GM18498 (cell line): Measurements from ENCODE around the gene SCFD2.
A peak's percentile ranks its signal among the peaks of the same experiment; 100 is the strongest.
"Not testable (repeated sequence)": the region's sequence is repeated elsewhere in the genome, so short reads cannot be mapped to it uniquely, and the experiment has no call there.

Experiments
- ATAC-seq: cut with Tn5 transposase; IDR thresholded peaks from one replicate; pipeline ENCODE4 v1.9.1; 2021; ENCODE audit warnings: mild to moderate bottlenecking, moderate library complexity; ENCODE audit not compliant: unreplicated experiment

Gene SCFD2

DNA sequence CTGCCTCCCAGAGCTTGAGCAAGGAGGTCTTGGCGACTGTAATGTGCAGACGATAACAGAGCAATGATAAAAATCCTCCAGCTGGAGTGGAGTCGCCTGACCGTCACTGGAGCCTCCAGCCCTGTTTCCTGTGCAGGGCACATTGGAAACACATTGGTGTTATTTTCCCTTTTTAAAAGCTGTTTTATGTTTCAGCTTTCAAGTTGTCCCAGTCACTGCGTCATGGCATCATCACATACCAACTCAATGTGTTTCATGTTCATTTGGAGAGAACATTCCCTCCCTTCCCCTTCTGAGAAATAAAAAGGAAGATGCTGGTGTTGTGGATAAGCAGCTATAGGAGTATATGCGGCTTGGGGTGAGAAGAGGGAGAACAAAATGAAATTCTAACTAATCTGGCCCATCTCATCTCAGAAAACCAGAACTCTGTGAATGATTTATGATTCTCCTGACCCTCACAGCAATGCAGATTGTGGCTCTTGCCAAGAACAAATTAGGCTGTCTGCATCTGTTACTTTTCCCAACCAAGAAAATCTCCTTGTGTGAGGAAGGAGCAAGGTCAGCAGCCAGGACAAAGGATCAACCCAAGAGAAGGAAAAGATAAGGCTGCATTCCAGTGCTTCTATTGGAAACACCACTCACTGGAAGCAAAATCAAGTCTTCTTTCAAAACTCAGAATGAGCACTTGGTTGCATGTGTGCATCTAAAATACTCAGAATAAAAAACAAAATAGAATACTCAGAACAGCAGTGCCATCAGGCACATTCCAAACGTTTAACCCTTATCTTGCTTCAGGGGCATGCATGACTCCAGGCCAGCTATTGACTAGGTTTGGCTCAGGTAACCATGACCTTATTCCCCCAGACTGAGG, 369.4 kb downstream of the SCFD2 start:
- ATAC-seq = no peak

DNA sequence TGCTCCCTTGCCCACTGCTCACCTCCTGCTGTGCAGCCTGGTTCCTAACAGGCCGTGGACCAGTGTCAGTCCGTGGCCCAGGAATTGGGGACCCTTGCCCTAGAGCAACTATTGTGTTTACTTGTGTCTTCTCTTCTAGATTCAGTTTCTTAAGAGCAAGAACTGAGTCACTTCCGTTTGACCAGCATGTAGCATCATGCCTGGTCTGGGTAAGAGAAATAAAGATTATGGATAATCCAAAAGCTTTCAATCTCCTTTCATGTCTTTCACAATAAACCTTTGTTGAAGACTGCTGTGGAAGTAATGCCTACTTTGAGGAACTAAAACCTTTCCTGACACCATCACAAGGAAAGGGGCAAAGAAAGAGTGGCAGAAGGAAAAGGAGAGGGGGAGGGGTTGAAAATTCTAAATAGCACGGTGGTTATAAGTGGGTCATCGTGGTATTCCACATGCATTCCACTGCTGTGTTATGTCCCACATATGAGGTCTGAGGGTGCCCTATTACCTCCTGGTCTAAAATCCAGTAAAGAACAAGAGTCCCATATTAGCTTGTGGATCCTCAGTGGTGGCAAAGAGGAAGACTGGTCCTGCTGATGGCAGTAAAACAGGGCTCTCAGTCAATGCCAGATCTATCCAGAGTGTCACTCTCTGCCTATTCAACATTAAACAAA, 370.4 kb downstream of the SCFD2 start:
- ATAC-seq = no peak

DNA sequence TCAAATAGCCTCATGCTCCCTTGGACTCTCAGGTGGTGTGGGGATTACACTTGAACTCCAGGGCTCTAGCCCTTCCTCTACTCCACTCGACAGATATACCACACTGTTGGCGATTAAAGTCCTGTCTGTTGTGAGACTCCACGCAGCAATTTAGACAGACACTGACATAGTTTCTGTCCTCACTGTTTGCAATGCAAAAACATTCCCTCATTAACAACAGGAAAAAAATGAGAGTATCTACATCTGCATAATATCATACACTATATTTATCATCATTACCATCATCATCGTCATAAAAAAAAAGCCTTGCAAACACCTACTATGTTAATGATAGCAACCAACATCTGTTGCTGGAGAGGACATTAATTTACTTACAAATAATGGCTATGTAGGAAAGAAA, 371.3 kb downstream of the SCFD2 start:
- ATAC-seq = no peak

DNA sequence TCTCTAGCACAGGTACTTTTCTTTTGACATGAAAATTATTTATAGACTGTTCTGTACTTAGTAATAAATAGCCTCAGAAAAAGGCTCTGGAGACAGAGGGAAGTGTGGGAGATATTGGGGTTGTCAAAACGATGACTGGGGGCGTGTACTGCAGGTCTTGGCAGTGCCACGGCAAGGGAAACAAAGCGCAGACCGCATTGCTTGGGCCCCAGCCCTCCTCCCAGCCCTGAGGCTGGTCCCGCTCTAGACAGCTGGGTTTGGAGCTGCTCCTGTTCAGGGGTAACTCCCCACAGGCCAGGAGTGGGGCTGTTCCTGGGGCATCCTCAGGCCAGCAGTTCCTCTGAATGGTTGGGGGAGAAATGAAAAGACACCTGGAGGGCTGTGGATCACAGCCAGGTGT, 372.1 kb downstream of the SCFD2 start:
- ATAC-seq = no peak

DNA sequence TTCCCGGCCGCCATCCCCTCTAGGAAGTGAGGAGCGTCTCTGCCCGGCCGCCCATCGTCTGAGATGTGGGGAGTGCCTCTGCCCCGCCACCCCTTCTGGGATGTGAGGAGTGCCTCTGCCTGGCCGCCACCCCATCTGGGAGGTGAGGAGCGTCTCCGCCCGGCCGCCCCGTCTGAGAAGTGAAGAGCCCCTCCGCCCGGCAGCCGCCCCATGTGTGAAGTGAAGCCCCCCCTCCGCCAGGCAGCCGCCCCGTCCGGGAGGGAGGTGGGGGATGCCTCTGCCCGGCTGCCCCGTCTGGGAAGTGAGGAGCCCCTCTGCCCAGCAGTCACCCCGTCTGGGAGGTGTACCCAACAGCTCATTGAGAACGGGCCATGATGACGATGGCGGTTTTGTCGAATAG, 373.3 kb downstream of the SCFD2 start:
- ATAC-seq = not testable (repeated sequence)

DNA sequence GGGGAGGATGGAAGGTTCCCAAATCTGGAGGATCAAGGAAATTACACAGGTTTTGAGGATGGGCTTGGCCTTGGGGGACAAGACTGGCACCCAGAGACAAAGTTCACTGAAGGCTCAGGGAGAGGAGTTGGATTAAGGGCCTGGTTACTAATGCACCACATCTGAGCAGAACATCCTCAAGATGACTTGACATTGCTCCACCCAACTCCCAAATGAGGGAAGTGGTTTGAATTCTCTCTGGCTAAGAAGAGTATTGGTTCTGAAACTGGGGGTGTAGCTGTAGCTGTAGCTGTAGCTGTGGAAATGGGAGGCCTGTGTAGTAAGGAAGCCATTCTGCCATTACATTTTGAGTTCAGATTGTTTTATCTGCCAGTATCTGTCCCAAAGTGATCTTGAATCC, 374.4 kb downstream of the SCFD2 start:
- no peak for ATAC-seq

DNA sequence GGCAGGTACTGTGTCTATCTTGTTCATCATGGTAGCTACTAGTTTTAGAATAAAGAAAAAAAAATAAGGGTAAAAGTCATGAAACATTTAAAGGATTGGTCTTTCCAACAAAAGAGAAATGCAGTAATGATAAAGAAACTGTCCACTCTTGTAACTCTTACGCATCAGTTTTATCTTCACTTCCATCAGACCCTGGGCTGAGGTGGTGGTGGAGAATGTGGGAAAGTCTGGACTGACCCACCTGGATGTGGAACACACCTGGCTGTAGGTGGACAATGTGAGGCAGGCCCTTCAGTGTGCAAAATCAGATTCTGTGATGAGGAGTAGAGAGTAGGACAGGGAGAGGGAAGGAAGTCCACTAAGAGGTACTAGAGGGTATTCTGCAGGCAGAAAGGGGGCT, 375.2 kb downstream of the SCFD2 start:
- no peak for ATAC-seq

DNA sequence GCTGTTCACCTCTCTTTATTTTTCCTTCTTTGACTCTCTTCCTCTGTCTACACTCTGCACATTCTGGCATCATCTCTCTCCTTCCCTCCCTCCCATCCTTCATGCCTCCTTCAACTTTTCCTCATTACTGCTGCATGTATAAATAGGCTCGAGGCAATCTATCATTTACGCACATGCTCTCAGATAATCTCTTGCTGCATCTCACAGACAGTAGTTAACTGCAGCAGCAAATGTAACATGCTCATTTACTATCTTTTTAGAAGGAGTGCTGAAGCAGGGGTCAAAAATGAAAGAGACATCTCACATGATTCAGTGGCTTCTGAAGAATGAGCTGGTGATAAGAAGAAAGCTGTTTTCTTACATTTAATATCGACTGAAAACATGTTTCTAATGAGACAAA, 376.0 kb downstream of the SCFD2 start:
- ATAC-seq = no peak

DNA sequence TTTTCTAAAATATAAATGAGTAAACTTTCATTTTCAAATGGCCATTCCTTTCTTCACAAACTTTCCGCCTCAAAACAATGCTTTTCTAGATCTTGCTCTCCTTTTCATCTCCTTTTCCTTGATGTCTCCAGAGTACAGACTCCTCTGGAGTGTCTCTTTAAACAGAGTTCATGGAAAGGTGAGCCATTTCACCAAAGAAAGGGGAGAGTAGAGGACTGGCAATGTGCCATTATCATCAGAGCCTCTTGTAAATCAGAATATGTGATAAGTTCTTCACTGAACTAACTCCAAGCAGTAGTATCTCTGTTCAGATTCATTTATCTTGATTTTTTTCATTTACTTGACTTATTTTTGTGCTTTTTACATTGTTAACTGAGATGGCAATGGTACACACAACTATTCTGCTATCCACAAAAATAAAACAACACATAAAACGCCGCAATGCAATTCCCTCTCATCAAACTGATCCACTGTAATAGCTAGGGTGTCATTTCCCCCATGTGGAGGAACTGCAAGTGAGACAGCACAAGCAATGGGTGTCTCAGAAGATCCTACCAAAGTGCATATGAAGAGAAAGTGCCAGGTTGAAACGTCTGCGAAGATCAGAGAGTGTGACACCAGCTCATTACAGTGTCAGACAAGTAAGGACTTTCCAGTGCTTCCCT, 378.3 kb downstream of the SCFD2 start:
- ATAC-seq = no peak

DNA sequence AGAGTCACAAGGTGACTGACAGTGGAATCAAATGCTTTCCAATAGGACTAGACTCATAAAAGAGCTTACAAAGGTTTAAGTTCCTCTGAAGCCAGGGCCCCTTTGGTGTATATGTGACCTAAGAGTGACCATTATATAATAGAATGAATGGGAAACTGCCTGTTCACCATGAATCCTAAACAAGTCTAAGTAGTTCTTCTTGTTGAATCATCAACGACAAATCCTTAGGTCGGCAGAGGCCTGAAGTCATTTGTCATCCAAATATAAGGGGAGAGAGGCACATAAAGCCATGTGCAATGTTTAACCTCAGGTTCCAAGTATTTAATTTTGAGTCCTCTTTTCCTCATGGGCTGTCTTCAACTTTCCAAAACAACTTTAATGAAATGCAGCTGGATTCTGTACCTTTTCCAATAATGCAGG, 381.4 kb downstream of the SCFD2 start:
- ATAC-seq = no peak

DNA sequence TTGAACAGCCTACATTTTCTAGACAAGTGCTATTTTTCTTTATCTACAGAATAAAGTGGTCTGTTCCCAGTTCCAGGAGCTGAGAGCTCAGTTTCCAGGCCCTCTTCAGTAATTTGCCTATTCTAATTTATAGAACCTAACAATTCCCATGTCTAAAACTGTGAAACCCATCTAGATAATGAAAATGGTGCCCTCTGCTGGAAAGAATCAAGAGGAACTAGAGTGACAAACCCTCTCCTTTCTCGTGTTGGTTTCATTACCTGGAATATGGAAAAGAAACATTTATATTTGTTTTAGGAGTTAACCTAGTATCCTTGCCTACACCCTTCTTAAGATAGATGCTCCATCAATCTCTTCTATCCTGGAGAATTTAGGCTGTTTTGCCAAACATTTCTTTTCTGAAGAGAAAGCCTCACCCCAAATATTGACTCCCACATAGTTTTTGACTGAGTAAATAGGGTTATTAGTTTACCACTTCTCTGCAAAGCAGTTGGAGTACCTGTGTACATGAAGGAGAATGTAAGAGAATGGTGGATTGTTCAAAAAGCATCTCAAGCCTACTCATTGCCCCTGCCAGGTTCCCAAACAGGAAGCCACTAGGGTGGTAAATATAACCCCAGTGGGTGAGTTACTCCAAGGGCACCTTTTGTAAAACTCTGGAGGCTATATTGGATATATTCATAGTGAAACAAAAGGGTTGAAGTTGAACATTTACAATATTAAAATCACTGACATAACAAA, 382.1 kb downstream of the SCFD2 start:
- ATAC-seq = peak; percentile 56

DNA sequence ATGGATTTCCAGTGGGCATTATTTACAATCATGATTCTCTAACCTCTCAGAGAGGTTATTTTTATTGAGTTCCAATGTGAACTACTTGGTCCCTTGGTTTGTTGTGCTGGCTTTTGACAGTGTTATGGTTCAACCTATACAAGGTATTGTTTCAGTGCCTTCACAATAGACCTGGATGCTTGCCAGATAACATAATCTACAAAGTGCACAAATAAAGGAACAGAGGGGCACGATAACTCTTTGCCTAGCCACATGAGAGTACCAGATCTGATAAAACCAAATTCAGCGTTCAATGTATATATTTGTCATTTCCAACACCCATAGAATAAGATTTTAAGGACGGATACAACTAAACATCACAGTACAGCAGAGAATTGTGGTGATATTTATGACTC, 382.9 kb downstream of the SCFD2 start:
- no peak for ATAC-seq

DNA sequence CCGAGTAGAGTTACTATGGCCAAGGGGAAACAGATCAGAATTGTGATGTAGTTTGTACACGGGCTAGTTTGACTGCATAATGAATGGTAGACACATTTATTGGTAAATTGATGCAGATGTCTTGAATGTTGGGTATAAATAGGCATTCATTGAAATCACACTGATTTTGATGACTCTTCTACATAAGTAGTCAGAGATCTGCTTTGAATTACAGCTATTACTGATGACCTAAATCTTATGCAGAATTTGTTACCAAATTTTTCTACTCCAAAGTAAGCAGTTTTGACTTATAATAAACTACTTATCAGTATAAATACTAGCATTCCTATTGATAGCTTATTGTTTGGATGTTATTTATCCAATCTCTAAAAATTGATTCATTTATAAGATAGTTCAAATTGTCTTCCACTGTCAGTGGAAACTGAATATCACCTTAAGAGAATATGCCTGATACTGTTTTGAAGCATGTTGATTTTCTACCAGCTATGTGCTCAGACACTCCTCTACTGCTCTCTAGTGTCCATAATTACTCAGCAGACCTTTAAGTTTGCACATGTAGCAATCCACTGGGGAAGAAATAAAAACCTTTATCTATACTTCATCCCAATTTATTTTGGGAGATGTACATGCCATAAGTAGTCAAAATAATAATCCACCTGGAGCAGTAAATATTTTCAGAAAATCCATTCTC, 383.5 kb downstream of the SCFD2 start:
- ATAC-seq = no peak

DNA sequence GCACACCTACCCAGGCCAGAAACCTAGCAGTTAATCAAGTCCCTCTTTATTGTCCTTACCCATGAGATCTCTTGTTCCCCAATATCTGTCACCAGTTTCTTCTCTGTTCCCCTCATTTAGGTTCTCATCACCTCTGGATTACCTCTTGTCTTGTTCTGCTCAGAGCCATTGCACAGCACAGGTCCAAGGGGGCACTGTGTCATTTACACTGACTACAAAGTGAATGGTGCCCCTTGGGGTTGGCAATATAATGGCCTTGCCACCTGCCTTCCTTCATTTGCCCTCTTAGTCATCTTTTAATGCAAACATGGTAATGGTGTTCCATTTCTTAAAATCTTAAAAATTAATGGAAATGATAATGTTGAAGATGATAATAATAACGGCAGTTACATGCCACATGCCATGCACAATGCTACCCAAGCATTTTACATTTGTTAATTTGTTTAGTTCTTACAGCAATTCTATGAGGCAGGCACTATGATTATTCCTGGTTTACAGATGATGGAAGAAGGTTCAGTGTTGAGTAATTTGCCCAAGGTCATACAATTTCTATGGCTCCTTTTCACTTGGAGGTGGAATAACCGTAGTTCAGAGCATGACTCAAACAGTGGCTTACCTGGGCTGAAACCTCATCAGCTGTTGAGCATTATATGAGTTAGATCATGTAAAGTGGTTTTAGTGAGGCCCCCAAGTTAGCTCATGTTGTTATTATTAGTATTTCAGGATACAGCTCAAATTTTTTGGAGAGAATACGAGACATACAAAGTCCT, 385.9 kb downstream of the SCFD2 start:
- no peak for ATAC-seq

DNA sequence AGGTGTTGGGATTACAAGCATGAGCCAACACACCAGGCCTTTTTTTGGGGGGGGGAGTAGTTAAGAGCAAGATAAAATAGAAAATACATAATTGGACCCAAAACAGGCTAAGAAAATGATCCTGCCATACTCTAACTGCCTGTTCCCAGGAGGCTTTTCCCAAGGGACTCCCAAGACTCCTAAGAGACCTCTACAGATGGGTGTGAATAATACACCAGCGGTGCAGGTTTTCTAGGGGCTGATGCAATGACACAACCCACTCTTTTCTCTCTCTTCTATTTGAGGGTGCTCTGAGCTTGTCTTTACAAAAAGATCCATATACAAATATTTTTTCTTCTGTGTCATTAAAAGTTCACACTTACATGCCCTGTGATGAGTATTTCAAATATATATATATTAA, 386.8 kb downstream of the SCFD2 start:
- ATAC-seq = no peak

DNA sequence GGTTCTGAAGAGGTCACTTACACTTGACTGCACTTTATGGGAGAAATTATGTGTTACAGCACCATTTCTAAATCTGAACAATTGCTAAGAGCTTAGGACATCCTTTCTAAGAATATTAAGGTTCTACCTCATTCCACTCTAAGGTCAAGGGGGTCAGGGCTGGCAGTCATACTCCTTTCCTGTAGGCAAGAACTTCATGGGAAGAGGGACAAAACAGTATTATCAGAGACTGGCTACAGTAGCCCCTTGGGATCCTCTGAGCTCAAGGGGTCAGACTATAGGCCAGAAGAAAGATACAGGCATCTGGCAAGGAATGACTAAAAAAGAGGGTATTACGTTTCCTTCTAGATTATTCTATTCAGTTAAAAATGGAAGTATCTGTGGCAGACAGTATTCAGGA, 388.6 kb downstream of the SCFD2 start:
- ATAC-seq = no peak

DNA sequence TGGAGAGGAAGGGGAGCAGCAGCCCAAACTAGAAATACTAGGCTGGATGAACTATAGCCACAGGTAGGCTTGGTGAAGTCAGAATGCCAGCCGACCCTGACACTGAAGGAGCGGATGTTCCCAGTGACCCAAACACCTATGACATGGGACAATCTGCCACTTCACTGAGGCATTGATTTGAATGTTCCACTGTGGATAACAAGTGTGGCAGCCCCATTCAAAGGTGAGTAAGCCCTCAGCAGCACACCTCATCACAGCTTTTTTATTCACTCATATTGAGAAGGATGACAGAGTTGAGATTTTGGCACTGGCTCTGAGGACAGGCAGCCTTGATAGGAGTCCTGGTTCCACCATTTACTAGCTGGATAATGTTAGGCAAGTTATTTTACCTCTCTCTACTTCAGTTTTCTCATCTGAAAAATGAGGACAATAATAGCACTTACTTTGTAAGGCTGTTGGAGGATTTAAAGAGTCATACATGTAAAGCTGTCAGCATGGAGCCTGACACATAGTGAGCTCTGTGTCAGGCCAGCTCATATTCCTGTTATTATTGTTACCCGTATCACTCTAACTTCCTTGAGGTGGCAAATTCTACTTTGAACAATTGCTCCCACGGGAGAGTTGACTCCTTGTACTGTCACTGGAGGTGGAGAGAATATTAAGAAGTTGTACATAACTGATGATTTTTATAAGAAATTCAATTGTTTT, 389.2 kb downstream of the SCFD2 start:
- ATAC-seq = no peak

DNA sequence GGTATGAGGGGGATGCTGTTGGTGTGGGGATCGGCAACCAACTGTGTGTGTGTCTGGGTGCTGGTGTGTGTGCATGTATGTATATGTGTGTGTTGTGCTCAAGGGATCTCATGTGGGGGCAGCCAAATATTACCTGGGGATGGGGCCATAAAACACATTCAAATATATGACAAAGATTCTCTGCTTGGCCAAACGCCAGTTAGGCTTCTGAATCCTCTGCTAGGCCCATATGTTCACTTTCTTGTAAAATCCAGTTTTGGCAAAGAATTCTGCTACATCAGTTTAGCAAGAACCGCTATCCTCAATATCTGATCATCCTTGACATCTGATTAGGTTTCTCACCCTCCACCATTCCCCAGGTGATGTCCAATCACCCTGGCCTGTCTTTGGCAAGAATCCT, 397.2 kb downstream of the SCFD2 start:
- no peak for ATAC-seq

DNA sequence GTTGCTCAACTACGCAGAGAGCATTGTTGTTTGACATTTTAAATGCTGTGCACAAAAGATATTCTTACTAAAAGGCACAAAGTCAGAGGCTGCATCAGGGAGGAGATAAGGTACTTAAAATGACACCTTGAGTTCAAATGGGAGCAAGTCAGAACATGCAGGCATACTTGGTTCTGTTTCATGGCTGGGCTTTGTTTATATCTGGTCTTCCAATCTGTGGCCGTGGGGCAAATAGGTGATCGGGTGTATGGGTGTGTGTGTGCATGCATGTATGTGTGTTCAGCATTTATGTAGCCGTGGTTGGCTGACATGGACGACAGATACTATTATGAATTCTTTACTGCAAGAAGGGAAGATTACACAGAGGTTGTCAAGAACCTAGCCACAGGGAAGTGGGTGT, 397.6 kb downstream of the SCFD2 start:
- ATAC-seq = no peak
